ENCODE results near the gene HMCN1.

HMCN1 gene

DNA sequence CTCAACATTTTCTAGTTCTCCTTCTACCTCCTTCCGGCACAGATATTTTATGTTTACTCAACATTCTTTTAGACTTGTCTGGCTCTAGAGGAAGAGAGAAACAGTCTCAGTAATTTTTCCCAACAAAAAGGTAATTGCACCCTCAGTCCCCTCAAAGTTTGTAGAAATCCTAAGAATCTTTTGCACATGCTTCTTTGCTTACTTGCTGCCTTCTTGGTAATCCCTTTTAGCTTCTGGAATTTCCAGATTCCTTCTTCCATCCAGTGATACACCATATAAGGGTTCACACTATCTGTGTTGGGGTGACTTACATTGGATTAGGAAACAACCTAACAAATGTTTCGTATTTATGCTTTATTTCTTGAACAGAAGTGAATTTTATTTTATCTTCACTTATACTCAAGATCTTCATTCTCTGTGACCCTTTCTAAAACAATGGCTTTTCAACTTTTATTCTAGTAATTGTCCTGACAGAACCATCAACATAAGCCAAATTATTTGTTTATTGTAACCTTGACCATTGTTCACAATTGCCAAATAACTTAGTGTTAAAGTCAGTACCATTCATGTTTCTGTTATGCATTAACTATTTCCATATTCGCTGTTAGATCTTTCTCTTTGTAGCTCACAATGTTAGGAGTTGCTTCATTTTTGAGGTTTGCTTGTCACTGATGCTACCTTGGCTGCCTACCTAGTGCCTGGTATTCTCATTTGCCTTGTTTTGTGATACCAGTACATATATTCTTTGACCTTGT lies 238.1 kb downstream of the HMCN1 start:
- DNase-seq = no peak

DNA sequence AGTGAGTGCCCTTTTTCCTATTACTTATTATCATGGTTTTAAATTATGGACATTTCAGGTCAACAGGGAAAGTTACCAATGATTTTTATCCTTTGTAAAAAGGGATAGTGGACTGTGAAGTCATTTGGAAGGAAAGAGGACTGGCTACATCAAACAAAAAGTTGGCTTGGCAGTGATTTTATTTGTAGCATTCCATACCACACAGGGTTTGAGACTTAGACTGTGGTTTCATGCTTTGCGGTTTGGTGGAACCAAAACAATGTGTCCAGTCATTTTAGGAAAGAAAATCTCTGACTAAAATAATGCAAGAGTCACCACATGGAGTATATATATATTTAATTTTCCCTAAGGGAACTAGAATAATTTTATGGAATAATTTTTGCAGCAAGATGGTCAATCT lies 239.5 kb downstream of the HMCN1 start:
- DNase-seq = no peak

DNA sequence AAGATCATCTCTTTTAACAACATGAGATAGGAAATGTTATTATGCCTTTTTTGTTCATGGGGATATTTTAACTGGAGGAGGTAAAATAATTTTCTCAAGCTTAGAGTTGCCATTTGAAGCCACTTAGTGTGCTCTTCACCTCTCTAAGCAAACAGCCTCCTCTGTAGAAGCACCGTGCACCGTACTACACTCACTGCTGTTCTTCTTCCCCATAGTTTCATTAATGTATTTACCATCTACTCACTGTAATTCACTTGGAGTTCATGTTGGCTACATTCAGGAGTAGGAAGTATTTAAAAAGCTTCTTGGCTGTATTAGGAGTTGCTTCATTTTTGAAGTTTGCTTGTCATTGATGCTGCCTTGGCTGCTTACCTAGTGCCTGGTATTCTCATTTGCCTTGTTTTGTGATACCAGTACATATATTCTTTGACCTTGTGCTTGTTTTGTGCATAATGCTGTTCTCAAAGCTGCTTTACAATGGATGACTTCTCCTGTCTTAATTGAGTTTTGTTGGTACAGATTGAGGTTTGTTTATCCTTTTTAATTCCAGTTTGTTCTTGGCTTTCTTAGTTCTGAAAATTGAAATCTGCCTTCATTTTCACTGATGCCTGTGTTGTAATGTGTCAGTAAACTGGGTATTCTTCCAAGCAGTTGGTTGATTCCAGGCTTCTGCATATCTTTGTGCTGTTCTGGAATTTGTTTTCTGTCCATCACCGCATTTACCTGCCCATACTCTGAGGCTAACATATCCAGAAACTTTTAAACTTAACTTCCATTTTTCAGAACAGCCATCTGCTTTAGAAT lies 240.4 kb downstream of the HMCN1 start:
- DNase-seq = no peak

DNA sequence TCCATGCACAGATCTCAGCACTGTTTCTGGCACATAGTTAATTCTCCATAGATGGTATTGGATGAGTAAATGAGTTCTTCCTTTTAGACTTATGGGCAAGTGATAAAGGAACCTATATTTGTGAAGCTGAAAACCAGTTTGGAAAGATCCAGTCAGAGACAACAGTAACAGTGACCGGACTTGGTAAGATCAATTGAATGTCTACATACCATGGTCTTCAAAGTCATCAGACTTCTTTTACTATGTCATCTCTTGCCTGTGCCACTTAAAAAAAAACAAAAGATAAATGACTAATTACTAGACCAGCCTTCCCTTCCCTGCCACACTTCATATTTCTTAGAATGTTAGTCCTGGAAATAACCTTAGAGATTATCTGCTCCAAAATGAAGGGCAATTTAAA lies 246.7 kb downstream of the HMCN1 start:
- DNase-seq = no peak

DNA sequence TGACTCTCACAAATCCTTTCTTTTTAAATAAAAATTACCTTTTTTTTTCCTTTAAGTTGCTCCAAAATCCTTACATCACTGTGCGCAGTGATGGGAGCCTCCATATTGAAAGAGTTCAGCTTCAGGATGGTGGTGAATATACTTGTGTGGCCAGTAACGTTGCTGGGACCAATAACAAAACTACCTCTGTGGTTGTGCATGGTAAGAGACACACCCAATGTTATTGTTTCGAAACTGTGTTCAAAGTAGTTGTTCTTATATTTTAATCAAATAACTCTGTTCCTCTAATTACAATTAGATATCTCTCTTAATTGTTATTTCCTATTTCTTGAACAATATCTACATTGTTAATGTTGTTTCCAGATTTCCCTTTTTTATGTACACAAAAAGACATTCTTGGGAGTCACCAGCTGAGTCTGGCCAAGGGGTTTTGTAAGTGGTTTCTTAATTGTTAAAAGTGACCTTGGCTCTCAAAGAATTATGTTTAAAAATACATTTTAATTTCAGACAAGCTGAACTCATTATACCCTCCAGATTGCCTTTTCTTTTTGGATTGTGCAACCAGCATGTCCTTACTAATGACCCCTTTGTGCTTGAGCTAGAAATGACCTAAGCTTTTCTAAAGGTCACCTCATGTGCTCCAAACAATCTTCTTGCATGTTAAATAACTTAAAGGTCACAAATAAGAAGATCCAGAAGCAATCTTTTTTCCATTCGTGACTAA lies 250.1 kb downstream of the HMCN1 start:
- no peak for DNase-seq

DNA sequence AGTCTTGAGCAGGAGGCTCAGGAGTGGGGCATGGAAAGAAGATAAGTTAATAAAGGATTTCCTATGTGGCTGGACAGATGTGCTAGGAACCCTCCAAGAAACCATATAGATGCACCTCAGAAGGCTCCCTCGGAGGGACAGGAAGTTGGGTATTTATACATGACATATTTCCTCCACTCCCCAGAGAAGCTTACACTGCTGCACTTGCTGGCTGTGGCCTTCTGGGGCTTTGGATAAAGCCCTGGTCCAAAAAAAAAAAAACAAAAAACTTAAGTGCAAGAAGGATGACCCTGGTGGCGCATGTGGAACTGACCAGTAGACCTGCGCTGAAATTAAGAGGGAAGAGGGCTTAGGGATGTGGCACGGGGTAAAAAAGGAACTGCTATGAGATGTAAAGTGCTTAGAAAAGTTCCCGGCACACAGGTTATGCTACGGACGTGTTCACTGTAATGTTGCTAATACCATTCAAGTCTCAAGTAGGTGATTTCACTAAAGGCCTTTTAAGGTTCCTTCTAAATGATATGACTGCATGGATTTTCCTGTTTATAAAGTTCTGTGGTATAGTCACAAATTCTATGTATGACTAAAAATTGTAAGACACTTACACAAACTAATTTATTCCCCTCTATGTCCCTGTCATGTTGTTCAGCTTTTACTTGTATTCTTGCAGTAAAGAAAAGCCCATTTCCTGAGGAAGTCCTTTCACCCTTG lies 253.6 kb downstream of the HMCN1 start:
- DNase-seq = no peak

DNA sequence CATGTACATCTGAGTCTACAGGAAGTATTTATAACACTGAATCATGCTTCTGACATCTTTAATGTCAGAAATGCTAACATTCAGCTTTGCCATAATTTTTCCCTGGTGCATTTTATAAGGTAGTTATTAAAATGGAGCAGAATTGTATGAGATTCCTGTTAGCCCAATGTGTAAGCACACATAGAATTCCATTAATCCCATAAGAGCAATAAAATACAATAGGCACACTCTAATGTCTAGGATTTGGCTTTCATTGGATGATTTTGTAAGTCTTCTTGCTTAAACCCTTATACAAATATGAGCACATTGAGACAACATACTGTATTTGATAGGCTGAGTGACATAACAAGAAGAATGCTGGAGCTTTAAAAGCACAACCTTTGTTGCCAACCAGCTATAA lies 256.4 kb downstream of the HMCN1 start:
- DNase-seq = no peak

DNA sequence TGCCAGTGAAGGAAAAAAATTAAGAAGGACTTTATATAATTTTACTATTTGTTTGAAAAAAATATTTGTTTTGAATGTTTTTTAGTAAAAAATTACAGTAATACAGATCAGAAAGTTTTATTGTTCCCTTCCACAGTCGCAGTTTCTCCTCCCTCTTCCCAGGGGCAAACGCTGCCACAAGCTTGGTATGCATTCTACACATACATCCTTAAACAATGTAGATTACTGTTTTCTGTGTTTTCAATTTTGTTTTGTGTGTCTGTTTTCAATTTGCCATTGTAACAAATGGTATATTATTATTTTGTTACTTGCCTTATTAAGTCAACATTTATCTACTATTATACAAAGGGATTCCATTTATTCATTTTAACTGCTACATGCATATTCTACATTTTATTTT lies 257.1 kb downstream of the HMCN1 start:
- DNase-seq = no peak

DNA sequence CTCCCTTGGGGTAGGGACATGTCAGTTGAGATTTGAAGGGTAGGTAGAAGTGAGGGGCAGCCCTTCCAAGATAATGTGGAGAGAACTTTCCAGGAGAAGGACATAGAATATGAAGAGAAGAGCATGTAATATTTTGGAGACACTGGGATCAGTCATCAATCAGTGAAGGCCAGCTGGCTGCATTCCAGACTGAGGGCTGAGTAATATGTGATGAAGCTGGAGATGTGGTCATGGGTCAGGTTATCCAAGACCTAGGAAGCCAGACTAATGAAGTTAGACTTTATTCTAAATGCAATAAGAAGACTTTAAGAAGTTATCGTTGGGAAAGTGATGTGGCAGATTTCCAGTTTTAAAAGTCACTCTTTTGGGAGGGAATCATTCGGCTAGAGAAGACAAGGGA lies 262.0 kb downstream of the HMCN1 start:
- DNase-seq = no peak

DNA sequence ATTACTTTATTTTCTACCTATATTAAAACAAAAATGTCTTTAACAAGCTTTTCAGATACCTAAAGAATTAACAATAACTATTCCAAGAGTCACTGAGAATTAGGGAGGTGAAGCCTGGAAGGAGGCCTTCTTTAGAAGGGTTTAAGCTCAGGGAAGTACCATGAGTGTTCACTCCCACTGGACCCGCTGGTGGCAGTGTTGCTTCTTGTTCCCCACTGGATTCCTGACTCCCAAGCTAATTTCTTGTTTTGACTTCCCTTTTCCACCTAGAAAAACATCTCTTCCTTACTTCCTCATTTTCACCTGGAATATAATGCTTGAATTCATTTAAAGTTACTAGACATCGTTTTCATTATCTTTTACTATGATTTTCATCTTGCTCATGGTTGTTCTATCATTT lies 264.2 kb downstream of the HMCN1 start:
- DNase-seq = no peak

DNA sequence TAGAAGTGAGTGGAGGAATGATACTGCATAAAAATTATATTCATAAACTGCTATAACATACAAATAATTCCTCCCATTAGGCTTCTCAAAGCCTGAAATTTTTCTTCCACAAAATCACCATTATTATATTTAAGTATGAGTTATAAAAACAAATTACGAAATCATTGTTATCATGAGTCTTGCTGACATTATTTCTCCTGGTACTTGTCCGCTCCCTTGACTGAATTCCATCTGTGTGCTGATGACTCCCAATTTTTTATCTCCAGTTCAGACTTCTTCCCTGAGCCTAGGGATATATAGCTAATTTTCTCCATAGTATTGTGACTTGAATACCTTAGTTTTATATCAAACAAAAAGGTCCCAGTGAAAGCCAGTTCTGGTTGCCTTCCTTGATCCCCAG lies 268.2 kb downstream of the HMCN1 start:
- DNase-seq = no peak

DNA sequence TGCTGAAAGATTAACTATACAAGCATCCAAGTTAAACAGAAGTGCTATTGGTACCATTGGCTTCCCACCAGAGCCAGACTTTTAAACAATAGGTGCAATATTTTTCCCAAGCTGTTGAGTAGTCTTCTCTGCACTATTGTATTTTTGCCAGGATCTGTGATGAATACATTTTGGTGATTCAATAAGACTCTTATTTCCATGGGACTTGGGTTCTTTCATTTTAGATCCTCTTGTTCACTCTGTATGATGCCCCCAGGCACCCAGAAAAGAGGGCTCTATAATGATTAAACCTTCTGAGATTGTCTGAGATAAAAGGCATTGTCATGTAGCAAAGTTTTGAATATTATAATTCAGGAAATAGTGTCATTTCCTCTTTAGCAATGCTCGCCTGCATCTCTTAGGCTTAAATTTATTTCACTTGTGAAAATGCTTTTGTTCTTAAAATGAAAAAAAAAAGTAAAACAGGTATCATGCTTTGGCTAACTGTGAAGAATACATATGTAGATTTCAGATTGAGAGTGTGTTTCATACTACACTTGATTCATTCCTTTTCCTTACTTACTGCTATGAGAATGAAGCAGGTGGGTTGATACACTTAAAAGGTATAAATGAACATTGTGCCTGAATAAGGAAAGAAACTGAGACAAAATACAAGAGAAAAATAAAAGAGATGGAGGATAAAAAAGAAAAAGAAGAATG lies 275.0 kb downstream of the HMCN1 start:
- no peak for DNase-seq

DNA sequence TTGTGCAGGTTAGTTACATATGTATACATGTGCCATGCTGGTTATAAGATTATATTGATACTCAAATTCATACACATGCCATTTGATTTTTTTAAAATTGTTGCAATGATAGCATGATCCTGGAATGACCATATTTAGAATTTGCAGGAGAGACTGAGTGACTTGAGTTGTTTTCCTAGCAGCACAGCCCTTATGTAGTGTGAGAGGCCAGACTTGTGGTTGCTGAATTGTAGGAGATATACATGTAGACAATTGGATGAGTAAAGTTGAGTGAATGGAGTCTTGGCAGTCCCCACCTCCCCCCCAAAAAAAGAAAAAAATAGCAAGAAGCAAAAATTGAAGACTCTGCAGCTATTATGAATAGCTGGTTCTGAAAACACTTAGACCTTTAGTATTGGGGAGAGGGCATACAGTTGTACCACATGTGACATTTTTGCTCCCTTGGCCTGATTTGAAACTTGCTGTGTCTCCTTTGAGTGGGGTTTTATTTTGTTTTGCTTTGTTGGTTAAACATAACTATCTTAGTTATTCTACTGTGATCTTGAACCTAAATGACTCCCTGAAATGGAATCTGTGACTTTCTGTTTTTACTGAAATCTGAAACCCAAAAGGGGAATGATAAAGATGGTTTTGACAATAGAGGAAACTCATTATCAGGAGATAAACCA lies 280.3 kb downstream of the HMCN1 start:
- no peak for DNase-seq

DNA sequence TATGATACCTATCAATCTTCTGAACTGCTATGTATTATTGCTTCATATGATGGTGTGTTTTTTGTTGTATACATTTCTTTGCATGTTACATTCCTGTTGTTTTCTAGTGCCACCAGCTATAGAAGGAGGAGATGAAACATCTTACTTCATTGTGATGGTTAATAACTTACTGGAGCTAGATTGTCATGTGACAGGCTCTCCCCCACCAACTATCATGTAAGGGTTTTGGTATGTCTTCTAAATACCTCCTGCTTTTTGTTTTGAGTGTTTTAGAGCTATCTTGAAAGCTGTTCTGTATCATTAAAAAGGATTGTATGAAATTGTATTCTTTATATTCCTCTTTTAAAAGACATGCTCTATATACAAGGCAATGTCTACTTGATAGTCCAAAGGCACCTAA lies 282.7 kb downstream of the HMCN1 start:
- DNase-seq = no peak

DNA sequence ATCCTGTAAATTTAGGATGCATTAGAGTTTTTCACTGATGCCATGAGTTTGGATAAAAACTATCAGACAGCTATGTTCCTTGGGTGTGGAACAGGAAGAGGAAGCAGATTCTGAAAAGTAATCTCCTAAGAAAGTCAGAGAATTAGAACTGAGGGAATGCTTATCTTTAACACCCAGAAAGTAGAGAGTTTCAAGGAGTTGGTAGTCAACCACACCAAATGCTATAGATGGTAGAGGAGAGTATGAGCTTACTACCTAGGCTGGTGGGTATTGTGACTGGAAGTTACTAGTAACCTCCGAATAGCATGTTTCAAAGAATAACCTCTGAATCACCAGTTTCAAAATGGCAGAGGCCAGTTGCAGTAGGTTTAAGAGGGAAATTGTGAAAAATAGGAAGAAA lies 288.0 kb downstream of the HMCN1 start:
- no peak for DNase-seq

DNA sequence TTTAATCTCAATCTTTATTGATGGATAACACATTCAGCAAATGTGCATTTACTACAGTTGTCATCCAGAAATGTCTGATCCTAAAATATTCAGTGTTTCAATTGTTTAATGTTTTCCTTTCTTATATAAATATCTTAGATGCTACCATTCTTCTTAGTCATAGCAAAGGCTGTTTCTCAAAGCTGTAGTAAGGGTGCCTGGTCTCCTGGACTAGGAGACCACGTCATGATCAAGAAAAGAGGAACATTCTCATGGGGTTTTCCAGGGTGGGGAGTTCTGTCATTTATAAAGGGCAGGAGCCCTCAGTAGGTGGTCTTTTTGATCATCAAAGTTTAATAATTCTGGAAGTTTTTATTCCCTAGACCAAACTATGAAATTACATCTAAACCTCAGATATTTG lies 292.8 kb downstream of the HMCN1 start:
- DNase-seq = no peak

DNA sequence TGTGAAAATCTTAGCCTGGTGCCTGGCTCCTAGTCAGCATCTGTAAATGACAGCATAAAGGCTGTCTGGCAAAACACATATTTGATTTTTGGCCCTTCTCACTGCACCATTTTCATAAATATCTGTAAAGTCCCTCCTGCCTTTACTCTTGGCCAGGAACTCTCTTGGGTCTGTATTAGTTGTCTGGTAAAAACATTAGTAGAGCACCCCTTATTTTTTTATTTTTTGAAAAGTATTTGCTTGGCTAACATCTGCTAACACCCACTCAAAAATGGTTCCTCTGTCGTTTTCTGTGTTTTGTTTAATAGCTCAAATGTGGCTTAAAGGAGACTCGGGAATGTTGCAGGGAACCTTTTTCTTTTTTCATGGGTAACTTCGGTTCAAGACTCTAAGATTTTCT lies 293.4 kb downstream of the HMCN1 start:
- DNase-seq = no peak

DNA sequence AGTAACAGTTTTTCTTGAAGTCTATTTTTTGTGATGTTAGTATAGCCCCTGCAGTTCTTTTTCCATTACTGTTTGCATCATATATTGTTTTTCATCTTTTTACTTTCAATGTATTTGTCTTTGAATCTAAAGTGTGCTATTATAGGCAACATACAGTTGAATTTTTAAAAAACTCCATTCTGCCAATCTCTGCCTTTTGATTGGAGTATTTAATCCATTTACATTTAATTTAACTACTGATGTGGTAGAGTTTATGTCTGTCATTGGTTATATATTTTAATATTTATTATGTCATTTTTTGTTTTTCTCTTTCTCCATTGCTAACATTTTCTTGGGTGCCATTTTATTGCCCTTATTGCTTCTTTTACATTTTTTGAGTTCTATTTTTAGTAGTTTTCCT lies 296.3 kb downstream of the HMCN1 start:
- DNase-seq = no peak

DNA sequence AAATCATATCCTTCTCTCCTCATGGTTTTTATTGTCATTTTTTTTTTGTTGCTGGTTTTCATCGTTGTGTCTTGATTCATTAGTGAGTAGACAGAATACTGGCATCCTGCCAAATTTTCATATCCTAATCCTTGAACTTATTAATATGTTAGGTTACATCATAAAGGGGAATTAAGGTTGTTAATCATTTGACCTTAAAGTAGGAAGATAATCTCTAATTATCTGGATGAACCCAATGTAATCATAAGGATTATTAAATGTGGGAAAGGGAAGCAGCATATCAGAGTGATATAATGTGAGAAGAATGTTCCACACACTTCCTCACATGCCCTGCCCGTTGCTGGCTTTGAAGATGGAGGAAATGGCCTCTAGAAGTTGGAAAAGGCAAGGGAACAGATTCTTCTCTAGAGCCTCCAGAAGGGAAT lies 299.7 kb downstream of the HMCN1 start:
- no peak for DNase-seq

DNA sequence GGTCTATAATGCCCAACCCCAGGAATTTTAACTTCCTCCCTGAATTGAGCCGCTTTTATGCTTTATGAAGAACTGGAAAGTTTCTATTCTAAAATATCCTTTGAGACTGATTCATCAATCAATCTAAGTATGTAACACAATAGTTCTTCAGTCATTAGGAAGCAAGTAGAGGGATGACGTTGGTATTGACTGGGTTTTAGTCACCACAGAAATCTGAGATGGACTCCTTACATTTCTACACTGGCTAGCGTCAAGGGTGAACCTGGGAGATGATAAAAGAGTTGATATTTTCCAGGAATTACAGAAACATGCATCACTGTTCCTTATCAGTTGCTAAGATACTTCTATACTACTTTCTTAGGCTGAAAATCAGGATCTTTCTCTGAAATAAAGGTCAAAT lies 308.0 kb downstream of the HMCN1 start:
- DNase-seq = no peak

DNA sequence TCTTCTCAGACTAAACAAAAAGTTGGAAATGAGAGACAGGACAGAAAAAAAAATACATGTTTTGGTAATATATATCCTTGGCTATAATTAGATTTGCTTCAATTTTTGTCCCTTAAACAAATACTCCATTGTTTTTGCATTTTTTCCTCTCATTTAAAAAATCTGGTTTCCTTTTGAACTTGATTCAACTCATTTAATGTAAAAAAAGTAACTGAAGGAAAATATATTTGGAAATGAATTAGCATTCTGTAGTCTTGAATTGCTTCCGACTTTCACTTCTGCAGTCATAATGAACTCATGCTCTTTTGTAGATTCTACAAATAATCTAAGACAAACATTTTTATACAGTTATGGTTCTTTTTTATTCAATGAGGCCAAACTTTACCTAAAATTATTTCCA lies 309.1 kb downstream of the HMCN1 start:
- no peak for DNase-seq

DNA sequence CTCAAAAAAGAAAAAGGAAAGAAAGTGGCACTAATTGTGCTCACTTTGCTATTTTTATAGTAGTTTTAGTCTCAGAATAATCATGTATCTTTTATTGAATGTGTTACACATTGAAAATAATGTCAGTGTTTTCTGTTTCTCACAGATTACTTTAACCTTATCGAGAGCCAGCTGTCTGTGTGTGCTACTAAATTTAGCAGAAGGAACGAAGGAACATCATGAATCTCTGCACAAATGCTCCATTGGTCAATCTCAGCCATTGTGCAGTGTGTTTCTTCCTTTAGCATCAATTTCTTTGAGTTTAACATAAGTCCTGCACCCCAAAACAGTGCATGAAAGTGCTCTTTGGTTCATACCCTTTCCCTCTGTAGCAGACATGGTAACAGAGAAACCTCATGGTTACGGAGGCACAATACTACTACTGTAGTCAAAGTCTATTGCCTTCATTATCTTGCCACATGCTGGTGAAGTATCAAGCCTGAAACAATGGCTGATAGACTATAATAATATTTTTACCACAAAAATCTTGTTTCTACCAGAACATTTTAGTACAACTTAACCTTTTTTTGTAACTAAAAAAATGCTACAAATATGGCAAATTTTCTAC lies 310.0 kb downstream of the HMCN1 start:
- DNase-seq = no peak
